Upper lobe of left lung (tissue), 6 donors: ENCODE results near the gene CCL7. TPM values are rescaled to one million over a fixed set of nuclear protein-coding genes. Genes with fewer than 3 reads are reported as not detected.

ENCODE experiments used
- ATAC-seq, 2 donors: fragments of 200-7000 bp; cut with Tn5 transposase; one replicate each; pipeline ENCODE4 v1.9.1; 2022; ENCODE audit warnings: mild to moderate bottlenecking in 2 of 2, moderate library complexity in 2 of 2; ENCODE audit not compliant: low FRiP score in 2 of 2
- DNase-seq, 2 donors: peaks; one replicate each; pipeline ENCODE4 v3.0.0-alpha.2; 2019 to 2020
- H3K27ac ChIP-seq, 4 donors: fragments of 200-600 bp; sonication (generic); one replicate each; pipeline ENCODE4 v1.5.1; 2016 to 2019
- H3K27me3 ChIP-seq, 4 donors: fragments of 200-600 bp; sonication (generic); one replicate each; pipeline ENCODE4 v1.5.1; 2017 to 2019
- H3K36me3 ChIP-seq, 4 donors: fragments of 200-600 bp; sonication (generic); one replicate each; pipeline ENCODE4 v1.5.1; 2016 to 2019
- H3K4me1 ChIP-seq, 4 donors: fragments of 200-600 bp; sonication (generic); one replicate each; pipeline ENCODE4 v1.5.1; 2018 to 2019
- H3K4me3 ChIP-seq, 4 donors: fragments of 200-600 bp; sonication (generic); one replicate each; pipeline ENCODE4 v1.5.1; 2017 to 2019; ENCODE audit warnings: mild to moderate bottlenecking in 2 of 4, moderate library complexity in 1 of 4
- H3K9me3 ChIP-seq, 4 donors: fragments of 200-600 bp; sonication (generic); one replicate each; pipeline ENCODE4 v1.5.1; 2018 to 2019
- CTCF ChIP-seq, 6 experiments: fragments of 450-650 bp in 4 of 6; fragments of 200-600 bp in 2 of 6; sonication (generic) in 2 of 6; IDR thresholded peaks; one replicate each; pipeline ENCODE4 v1.5.1; 2016 to 2019; ENCODE audit warnings: antibody characterized with exemption in 6 of 6
- EP300 ChIP-seq, 4 donors: sonication (generic); formaldehyde crosslinking; IDR thresholded peaks; one replicate each; pipeline ENCODE4 v1.5.1; 2017; ENCODE audit warnings: antibody characterized with exemption in 4 of 4, control low read depth in 2 of 4
- POLR2A ChIP-seq, 4 donors: fragments of 450-650 bp; IDR thresholded peaks; one replicate each; pipeline ENCODE4 v1.5.1; 2016 to 2017; ENCODE audit warnings: antibody characterized with exemption in 4 of 4, mild to moderate bottlenecking in 2 of 4
- POLR2AphosphoS5 ChIP-seq, 2 donors: sonication (generic); formaldehyde crosslinking; IDR thresholded peaks; one replicate each; pipeline ENCODE4 v1.5.1; 2017; ENCODE audit warnings: antibody characterized with exemption in 2 of 2
- WGBS, 2 donors: methylation state at CpG; one replicate each; pipeline ENCODE4 v1.1.5; 2017 to 2018; 5-methylcytosine and 5-hydroxymethylcytosine counted together
- total RNA-seq, 6 donors: library from RNA; depleted of rRNA in 4 of 6; stranded (reverse); fragments of >200 nt in 4 of 6; gene quantifications; one replicate each; pipeline versions ENCODE4 v1.1.0 to v1.2.1, GENCODE V29; 2016 to 2021
- donor health status: DM: no; HTN: no; CAD: no; lungs with moderate emphysema.
- donor health status: DM: no; HTN: yes; CAD: no; lungs with severe emphysema.

CCL7 gene
- total RNA-seq, 6 donors from 2014 or later, result 0.34 TPM; not detected in 5

GRCh38 chr17:34299027-34299426, 29.0 kb downstream of the CCL7 start:
- no peak overlapping the region for H3K4me3 ChIP-seq
- no peaks in the 10 kb centered on the region for H3K4me1 ChIP-seq
- no peak for TF ChIP-seq POLR2AphosphoS5 (IDR thresholded peaks at IDR 0.05)
- no peak for TF ChIP-seq CTCF (IDR thresholded peaks at IDR 0.05)
- TF ChIP-seq EP300 (IDR thresholded peaks at IDR 0.05), result no peak
- TF ChIP-seq POLR2A (IDR thresholded peaks at IDR 0.05), result no peak
- 95 to 100% methylated on average over 2 of the region's 2 CpGs for WGBS, 2 donors
- H3K36me3 ChIP-seq, result no peaks in the 10 kb centered on the region
- H3K27ac ChIP-seq, result no peak overlapping the region
- no peak for ATAC-seq
- H3K9me3 ChIP-seq, result no peaks in the 10 kb centered on the region
- no peaks in the 10 kb centered on the region for H3K27me3 ChIP-seq
- DNase-seq, result no peak

GRCh38 chr17:34299956-34300577, 30.0 kb downstream of the CCL7 start:
- Histone ChIP-seq H3K36me3 (no peaks in the 10 kb centered on the region), H3K27me3 (no peaks in the 10 kb centered on the region), H3K9me3 (no peaks in the 10 kb centered on the region), H3K27ac (no peak overlapping the region), H3K4me1 (no peaks in the 10 kb centered on the region), H3K4me3 (no peak overlapping the region)
- DNase-seq (no peak), ATAC-seq (no peak)
- WGBS, 2 donors, result 77 to 78% methylated on average over 3 of the region's 3 CpGs
- TF ChIP-seq POLR2AphosphoS5 (IDR thresholded peaks at IDR 0.05) (no peak), EP300 (IDR thresholded peaks at IDR 0.05) (no peak), CTCF (IDR thresholded peaks at IDR 0.05) (no peak), POLR2A (IDR thresholded peaks at IDR 0.05) (no peak)

GRCh38 chr17:34300652-34301370, 30.8 kb downstream of the CCL7 start:
- no peak for TF ChIP-seq POLR2AphosphoS5 (IDR thresholded peaks at IDR 0.05)
- no peak for TF ChIP-seq POLR2A (IDR thresholded peaks at IDR 0.05)
- no peak for TF ChIP-seq EP300 (IDR thresholded peaks at IDR 0.05)
- no peak for TF ChIP-seq CTCF (IDR thresholded peaks at IDR 0.05)

GRCh38 chr17:34301986-34302385, 32.0 kb downstream of the CCL7 start:
- Histone ChIP-seq H3K4me3 (no peak overlapping the region), H3K27ac (no peak overlapping the region), H3K4me1 (peaks cover 0 to 7% (median 1%) of the 10 kb centered on the region in 4 donors), H3K36me3 (no peaks in the 10 kb centered on the region), H3K27me3 (no peaks in the 10 kb centered on the region), H3K9me3 (no peaks in the 10 kb centered on the region)
- no peak for DNase-seq
- 50 to 73% methylated on average over 2 of the region's 2 CpGs for WGBS, 2 donors
- ATAC-seq, result no peak
- TF ChIP-seq POLR2A (IDR thresholded peaks at IDR 0.05), result no peak
- TF ChIP-seq POLR2AphosphoS5 (IDR thresholded peaks at IDR 0.05), result no peak
- TF ChIP-seq CTCF (IDR thresholded peaks at IDR 0.05), result no peak
- TF ChIP-seq EP300 (IDR thresholded peaks at IDR 0.05), result no peak

More at GRCh38 chr17:34300652-34301370, 30.8 kb downstream of the CCL7 start:
- 83 to 84% methylated on average over 3 of the region's 3 CpGs for WGBS, 2 donors
- no peak overlapping the region for H3K27ac ChIP-seq
- H3K9me3 ChIP-seq, result no peaks in the 10 kb centered on the region
- ATAC-seq (no peak), DNase-seq (no peak)
- no peaks in the 10 kb centered on the region for H3K27me3 ChIP-seq
- no peak overlapping the region for H3K4me3 ChIP-seq
- no peaks in the 10 kb centered on the region for H3K36me3 ChIP-seq
- H3K4me1 ChIP-seq, result no peaks in the 10 kb centered on the region
